Stimulated activated CD8-positive, alpha-beta memory T cell treated with anti-CD3 and anti-CD28 coated beads, Interleukin-7, amount 100 ng/mL, for 48 hours (primary cell): ENCODE measurements around the gene IL16.

Experiments used
- DNase-seq, 2 donors: peaks; one replicate each; pipeline ENCODE4 v3.0.0-alpha.2; 2020; ENCODE audit warnings: low read depth in 1 of 2; ENCODE audit errors: extremely low read depth in 1 of 2

The IL16 gene

DNA sequence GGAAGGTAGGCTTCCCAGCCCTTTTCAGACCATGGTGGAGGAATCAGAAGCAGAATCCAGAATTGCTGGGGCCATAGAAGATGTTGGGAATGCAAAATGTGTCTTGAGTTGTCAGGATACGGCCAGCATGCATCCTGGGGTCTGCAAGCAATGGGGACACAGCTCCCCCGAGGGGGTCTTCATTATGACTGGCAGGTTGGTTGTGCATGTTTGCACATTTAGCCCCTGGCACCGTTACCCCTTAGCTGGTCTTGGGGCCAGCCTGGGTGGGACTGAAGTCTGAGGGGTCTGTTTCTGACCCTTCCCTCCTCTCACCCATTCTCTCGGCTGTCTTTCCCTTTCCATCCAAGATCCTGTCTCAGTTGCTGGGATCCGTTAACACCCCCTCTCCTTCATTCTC lies 76.5 kb downstream of the IL16 start:
- DNase-seq, result no peak

DNA sequence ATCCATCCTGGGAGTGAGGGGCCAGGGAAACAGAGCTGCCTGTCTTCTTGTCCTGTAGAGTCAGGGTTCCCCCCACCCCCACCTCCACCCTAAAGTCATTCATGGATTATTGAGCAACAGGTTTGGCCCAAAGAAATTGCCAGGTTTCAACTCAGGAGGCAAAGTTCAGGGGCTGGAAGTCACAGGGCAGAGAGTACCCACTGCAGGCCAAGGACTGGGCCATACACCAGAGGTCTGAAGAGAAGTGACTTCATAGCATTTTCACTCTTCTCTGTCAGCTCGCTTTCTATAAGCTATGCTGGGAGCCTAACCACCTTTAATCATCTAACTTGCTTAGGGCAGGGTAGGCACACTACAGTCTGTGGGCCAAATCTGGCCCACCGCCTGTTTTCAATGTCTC lies 77.2 kb downstream of the IL16 start:
- DNase-seq, result no peak

DNA sequence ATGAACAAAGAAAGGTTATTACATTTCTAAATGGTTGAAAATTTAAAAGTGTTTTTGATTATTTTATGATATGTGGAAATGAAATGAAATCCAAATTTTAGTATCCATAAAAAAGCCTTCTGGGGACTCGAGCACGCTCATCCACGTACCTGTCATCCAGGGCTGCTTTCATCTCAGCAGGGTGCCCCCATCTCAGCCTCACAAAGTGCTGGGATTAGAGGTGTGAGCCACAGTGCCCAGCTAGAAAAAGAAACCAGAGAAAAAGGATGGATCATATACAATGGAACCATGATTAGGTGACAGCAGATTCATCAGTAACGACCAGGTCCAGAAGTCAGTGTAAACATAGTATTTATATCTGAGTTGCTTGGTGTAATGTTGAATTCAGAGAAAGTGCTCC lies 77.6 kb downstream of the IL16 start:
- no peak for DNase-seq

DNA sequence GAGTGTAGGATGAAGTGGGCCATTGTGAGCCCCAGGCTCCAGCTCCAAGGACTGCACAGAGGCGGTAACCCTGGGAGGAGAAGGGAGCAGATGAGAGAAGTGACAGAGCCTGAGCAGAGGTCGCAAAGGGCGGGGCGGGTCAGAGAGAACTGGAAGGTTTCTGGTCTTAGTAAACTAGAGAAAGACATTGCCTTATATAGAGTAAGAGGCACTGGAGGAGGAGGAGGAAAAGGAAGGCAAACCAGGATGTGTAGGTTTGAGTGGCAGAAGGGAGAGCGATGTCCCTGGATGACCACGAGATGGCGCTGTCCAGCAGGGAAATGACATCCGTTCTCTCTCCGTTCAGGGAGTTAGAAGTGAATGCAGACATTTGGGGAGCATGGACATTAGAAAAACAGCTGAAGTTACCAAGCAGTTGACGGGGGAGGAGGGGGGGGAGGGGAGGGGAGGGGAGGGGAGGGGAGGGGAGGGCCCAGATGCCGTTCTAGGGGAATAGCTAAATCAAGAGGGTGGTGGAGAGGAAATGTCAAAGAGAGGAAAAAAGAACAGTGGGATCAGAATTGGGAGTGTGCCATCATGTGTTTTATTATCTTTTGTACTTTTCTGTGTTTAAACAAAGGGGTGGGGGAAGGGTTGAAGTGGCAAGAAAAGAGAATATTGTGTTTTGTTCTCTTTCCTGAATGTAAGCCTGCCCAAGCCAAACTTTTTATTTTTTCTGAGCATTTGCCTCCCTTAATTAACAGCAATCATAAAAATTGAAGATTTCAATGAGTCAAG lies 78.4 kb downstream of the IL16 start:
- peak in 1 of 2 donors; percentile 49 for DNase-seq

DNA sequence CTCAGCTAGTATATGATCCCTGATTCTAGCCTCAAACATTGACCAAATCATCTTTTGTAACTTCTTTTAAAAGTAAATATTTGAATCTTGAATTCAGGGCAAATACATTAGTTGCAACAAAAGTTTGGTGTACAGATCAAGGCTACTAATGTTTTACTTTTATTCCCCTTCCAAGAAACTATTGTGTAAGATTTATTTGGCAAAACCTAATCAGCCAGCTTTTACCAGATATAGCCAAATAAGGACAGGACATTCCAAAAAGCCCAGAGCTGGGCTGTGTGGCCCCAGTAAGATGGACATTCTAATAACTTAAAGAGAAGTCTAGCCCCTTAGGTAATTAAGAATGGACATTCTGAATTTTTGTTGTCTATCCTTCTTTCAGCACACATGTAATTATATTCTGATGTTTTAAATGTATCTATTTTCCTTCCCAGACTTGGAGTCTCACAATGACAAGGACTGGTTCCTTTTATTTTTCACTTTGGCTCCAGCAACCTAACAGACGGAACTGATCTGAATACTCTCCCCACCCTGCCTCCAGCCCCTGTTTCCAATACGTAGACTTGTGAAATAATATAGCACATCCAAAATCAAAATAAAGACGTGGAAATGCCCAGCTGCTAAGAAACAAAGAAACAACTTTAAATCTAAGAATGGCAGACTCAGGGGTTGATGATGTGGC lies 79.2 kb downstream of the IL16 start:
- DNase-seq, result no peak

DNA sequence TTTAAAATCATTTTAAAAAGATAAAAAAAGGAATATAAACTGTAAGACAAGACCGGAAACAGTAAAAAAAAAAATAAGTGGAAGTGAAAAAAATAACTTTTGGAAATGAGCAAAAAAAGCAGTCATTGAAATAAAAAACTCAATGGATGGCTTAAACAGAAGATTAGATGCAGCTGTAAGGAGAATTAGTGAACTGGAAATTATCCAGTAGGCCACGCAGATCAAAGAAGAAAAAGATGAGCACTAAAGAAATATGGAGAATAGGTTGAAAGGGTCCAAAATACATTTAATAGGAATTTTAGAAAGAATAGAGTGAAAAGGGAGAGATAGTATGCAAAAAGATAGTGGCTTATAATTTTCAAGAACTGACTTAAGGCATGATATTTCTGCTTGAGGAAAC lies 80.3 kb downstream of the IL16 start:
- DNase-seq, result no peak

DNA sequence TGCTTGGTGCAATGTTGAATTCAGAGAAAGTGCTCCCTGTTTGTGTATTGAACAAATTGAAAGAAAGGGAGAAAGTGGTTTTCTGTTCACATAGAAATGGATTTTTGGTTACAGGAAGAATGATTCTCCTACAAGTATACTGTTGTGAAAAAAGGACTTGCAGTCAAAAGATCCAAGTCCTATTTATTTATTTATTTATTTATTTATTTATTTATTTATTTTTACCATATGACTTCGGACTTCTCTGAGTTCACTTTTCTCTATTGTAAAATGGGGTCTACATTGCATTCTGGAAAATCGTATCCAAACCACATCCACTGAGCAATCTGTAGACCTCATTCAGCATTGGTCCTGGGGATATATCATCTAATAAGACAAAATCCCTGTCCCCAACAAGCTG lies 81.2 kb downstream of the IL16 start:
- DNase-seq, result no peak

DNA sequence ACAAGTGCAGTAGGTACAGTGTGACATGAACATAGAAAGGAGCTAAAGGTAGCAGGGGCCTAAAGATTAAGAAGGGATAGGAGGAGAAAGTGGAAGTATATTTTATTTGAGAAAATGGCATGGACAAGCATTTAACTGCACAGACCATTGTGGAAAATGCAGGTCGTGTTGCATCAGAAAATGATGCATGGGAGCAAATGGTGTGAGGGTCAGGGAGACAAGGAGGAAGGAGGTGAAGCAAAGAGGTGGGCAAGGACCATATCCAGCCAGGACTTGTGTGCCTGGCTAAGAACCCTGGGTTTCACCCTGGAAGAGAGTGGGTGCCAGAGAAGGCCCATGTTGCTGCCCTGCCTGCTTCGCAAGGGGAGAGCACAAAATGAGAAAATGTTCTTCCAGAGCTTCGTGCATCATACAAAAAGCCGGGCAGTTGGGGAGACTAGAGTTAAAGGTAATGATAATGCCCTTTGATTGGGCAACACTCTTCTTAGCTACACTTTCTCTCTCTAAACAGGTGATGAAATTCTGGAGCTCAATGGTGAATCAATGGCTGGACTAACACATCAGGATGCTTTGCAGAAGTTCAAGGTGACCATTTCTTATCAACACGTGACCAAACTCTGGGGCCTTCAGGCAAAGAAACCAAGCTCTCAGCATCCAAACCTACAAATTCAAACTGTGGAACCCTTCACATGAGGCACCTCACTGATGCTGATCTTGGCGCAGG lies 81.8 kb downstream of the IL16 start:
- no peak for DNase-seq

DNA sequence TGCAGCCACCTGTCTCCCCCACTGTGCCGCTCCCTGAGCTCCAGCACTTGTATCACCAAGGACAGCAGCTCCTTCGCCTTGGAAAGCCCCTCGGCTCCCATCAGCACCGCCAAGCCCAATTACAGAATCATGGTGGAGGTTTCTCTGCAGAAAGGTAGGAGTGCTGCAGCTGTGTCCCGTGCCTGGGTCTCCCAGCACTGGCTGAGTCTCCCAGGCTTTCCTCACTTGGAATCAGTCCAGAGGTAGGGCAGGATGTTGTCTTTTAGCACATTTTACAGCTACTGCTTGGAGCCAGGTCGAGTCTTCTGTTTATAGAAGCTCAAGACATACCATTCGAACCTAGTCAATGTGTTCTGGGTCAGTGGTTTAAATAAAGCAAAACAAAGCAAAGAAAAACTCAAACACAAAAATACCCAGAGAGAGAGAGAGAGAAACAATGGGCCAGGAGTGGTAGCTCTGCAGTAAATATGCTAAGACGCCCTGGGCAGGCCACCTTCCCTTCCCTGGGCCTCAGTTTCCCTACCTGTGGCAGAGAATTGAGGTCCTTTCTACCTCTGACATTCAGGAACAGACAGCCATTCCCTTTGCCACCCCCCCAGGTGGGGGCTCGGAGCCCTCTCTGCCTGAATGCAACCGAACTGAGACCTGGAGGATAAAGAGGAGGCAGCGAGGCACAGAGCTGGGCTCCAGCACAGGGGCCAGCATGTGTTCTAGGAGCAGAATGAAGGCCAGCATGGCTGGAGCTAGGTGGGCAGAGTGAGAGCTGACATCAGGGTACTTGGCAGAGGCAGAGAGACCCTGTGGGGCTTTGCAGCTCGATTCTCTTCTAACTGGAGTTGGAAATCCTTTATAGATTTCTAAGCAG lies 83.2 kb downstream of the IL16 start:
- no peak for DNase-seq

DNA sequence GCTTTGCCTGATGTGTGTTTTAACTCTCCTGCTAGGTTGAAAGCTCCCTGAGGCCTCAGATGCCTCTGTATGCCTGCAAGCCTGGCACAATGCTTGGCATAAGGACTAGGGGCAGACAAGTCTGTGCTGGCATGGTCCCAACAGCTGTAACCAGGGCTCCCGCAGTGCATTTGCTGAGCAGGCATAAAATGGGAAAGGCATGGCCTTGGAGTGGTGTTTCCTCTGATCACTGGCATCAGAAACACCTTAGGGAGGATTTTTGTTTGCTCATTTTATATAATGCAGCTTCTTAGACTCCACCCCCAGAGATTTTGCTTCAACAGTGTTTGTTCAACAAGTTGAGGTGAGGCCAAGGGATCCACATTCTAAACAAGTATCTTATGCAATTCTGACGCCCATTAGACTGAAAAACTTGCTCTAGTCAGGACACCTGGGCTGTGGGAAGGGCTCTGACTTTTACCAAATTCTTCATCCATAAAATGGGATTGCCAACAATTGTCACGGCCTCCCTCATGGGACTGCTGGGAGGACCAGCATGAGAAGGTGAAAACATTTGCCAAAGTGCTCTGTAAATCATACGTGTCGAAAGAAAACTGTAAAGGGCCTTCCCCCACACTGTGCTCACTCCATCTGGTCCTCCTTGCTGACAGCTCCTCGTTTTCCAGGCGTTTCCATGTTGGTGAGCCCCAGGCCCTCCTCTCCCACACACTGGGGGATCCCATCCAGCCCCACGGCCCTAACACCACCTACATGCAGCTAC lies 84.2 kb downstream of the IL16 start:
- no peak for DNase-seq

DNA sequence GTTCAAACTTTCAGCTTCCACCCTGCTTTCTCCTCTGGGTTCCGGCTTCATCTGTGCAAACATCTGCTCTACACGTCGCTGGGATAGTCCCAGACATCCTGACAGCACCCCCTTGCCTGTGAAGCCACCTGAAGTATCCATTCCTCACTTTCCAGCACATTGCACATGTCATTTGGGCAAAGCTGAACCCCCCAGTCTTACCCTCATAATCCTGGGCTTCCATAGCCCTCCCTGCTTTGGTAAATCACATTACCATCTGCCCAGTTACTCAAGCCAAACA lies 84.7 kb downstream of the IL16 start:
- no peak for DNase-seq

DNA sequence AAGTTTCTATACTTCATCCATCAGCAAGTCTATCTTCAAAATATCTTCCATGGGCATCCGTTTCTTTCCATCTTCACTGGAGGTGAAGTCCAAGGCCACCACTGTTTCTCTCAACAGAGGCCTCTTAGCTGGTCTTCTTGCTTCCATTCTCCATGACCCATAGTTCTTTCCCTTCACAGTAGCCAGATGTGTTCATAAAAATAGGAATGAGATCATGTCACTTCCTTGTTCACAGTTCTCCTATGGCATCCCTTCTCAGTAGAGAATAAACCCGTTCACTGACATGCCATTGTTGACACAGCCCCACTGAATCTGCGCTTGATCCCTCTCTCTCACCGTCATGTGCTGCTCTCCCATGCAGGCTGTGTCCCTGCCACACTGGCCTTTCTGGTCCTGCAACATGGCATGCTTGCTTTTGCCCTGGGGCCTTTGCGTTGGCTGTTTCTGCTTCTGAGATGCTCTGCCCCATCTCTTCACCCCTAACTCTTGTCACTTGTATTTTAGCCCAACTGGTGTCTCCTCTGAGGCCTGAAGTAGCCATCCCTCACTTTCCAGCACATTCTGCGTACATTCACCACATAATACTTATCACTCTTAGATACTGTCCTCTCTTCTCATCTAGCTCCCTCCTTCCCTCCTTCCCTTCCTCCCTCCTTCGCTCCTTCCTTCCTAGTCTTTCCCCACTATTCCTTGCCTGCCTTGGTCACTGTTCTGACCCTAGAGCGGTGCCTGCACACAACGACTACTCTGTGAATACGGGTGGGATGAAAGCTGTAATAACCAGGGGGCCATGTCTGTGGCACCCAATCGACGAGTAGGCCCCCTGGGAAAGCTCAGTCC lies 85.3 kb downstream of the IL16 start:
- DNase-seq, result no peak

DNA sequence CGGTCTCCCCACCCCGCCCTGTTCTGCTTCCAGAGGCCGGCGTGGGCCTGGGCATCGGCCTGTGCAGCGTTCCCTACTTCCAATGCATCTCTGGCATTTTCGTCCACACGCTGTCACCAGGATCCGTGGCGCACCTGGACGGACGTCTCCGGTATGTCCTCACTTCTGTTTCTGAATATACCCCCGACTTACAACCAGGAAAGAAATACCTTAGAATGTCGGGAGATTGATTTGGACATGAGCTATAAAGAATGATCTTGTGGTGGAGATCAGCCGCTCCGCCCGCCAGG lies 85.9 kb downstream of the IL16 start:
- DNase-seq, result no peak

DNA sequence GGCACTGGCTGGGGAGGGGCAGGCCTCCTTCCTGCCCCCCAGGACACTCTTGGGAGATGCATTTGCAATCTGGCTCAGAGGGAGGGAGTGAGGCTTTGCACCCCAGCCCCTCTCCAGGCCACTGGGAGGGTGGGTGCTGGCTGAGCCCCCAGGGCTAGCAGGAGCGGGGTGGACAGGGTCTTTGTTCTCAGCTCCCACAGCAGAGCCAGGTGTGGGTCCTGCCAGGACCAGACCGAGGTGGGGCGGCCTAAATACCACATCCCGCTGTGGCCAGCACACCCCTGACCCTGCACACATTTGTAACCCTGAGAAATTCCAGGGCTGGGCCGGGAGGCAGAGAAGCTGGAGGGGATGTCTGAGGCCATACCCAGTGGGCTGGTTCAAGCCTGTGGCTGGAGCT lies 86.2 kb downstream of the IL16 start:
- no peak for DNase-seq

DNA sequence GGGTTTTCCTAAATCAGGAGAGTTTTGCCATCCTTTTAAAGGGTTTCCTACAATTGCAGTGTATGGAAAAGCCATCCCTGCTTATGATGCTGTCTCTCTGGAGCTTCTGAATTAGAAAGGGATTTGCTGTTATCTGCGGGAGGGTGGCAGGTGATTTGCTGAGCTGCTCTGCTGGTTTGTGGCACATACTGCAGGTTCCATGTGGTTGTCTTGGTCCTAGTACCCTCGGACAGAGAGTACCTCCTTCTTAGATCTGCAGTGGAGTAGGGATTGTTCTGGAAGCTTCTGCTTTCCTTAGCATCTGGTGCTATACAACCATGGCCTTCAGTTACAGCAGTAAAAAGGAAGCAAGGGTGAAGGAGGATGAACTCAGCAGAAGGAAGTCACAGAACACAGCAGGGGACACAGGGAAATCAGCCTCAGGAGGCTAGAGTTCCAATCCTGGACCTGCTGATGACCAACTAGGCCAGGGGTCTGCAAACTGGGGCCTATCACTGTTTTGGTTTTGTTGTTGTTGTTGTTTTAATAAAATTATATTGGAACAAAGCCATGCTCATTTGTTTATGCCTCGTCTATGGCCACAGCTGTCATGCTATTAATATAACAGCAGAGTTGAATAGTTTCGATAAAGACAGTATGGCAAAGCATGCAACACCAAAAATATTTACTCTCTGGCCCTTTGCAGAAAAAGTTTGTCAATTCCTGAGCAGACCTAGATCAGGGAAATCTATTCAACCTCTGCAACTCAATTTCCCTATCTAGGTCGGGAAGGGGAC lies 87.8 kb downstream of the IL16 start:
- DNase-seq, result no peak

DNA sequence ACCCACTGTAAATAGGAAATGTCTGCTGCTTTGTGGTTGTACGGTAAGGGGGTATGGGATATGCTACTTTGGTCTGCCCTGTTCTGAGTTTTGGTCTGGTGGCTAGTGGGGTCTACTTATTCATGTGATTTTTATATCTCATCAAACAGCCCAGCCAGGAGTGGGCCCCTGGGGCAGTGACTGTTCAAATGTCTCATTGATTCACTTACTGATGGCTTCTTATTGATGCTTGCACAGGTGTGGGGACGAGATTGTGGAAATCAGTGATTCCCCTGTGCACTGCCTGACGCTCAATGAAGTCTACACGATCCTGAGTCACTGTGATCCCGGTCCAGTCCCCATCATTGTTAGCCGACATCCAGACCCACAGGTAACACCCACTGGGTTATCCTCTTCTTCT lies 88.8 kb downstream of the IL16 start:
- DNase-seq, result no peak

DNA sequence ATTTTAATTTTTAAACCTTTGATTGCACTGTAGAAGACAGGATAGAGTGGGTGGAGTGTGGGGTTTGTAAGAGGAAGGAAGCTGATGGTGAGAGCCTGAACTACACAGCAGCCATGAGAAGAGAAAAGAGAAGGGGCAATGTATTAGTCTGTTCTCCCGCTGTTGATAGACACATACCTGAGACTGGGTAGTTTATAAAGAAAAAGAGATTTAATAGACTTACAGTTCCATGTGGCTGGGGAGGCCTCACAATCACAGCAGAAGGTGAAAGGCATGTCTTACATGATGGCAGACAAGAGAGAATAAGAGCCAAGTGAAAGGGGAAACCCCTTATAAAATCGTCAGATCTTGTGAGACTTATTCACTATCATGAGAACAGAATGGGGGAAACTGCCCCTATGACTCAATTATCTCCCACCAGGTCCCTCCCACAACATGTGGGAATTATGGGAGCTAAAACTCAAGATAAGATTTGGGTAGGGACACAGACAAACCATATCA lies 90.0 kb downstream of the IL16 start:
- DNase-seq, result no peak

DNA sequence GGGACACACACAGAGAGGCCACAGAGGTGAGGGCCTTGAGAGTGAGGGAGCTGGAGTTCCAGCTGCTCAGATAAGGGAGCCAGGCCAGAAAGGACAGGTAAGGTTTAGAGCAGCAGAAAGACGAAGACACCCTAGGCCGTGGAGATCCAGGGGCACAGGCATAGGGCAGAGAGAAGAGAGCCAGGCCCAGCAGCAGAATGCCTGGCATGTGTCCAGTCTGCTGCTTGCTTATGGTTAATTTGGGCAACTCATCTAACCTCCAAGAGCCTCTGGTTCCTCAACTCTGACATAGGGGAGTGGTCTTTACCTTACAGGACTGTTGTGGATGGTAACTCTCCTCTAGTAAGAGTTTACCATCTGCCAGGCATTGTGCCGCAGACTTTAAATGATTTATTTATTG lies 91.4 kb downstream of the IL16 start:
- DNase-seq, result no peak

DNA sequence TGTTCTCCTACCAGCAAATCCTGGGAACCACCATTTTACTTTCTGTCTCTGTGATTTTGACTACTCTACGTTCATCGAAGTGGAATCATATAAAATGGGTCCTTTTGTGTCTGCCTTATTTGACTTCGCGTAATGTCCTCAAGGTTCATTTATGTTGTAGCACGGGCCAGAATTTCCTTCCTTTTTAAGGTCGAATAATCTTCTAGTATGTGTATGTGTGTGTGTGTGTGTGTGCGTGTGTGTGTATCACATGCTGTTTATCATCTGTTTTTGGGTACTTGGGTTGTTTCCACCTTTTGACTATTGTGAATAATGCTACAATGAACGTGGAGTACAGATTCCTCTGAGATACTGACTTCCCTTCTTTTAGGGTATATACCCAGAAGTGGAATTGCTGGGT lies 91.9 kb downstream of the IL16 start:
- no peak for DNase-seq
